Measurements from ENCODE around the gene MAN1A1.

DNA sequence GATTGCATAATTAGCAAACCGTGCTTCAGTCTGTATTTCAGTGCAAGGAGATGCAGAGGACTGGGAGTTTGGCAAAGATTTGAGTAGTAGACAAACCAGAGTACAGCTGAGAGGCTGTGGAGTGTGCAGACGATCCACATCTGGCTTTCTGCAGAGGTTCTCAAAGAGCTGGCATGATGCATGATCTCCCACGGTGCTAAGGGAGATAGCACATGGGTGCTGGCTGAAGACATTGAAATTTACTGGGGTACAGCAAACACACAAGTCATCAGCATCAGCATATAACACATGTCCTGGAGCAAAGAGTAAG lies 192.1 kb downstream of the MAN1A1 start:
- TF ChIP-seq, protein P1, sequence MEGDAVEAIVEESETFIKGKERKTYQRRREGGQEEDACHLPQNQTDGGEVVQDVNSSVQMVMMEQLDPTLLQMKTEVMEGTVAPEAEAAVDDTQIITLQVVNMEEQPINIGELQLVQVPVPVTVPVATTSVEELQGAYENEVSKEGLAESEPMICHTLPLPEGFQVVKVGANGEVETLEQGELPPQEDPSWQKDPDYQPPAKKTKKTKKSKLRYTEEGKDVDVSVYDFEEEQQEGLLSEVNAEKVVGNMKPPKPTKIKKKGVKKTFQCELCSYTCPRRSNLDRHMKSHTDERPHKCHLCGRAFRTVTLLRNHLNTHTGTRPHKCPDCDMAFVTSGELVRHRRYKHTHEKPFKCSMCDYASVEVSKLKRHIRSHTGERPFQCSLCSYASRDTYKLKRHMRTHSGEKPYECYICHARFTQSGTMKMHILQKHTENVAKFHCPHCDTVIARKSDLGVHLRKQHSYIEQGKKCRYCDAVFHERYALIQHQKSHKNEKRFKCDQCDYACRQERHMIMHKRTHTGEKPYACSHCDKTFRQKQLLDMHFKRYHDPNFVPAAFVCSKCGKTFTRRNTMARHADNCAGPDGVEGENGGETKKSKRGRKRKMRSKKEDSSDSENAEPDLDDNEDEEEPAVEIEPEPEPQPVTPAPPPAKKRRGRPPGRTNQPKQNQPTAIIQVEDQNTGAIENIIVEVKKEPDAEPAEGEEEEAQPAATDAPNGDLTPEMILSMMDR (IDR thresholded peaks at IDR 0.05; ENCODE audit: poor library complexity): no peak
- TF ChIP-seq EZH2 (IDR thresholded peaks at IDR 0.05; ENCODE audit: borderline replicate concordance) (no peak), EZH2phosphoT487 (IDR thresholded peaks at IDR 0.05; ENCODE audit: low read depth, severe bottlenecking, unreplicated experiment) (no peak)

Measured in hepatocyte (in vitro differentiated cells).